CD4-positive, alpha-beta T cell treated with Interleukin-15 for 1 hour (primary cell): ENCODE measurements around the gene SAFB.

Experiments
- DNase-seq: peaks from one replicate; pipeline ENCODE4 v3.0.0-alpha.2; 2020

Gene SAFB

DNA sequence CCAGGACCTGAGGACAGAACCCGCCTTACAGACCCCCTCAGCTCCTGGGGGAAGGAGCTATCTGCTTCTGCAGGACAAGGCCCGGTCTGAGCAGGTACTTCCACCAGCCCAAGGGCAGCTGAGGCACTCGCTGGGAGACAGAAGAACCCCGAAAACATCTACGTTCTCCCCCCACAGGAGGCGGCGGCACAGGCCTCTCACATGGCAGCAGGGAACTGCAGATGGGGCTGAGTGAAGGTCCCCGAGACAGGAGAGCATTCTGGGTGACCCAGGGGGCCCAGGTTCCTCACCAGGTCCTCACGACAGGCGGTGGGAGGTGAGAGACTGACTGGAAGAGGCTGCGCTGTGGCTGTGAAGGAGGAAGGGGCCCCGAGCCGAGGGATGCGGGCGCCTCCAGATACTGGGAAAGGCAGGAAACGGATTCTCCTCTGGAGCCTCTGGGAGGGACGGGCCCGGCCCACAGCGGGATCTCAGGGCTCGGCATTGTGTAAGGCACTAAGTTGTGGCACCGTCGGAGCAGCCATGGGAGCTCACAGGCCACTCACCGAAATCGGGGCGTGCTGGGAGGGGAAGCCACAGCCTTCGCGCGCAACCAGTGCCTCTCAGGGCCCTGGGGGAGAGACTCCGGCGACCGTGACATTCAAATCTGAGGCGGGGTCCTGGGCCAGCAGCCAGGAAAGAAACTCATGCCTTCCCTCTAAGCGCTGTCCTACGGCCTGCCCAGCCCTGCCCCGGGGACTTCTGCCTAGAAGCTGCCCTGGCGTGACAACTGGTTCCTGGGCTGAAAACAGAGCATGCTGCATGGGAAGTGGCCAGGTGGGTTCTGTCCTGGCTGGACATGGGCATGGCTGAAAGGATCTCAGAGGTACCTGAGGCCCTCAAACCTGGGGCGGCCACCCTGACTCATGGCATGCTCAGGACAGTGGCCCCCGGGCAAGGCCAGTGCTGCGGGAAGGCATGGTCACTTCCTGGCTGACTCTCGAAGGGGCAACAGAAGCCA is 81.2 kb downstream of the SAFB start:
- DNase-seq, result no peak

DNA sequence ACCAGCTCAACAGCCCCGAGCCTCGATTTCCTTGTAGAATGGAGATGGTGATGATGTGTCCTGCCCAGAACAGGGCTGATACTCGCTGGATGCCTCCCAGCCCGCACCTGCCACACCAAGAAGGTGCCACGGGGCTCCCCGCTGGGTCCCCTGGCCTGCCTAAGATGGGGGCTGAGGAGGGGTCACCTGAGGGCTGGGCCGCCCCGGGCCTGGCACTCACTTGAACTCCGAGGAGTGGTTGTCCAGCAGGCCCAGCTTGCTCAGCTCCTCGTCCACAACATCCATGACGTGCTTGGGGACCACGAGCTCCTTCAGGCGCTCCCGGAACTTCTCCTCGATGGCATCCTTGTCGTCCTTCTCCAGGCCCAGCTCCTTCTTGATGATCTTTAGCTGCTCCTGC is 82.7 kb downstream of the SAFB start:
- no peak for DNase-seq

DNA sequence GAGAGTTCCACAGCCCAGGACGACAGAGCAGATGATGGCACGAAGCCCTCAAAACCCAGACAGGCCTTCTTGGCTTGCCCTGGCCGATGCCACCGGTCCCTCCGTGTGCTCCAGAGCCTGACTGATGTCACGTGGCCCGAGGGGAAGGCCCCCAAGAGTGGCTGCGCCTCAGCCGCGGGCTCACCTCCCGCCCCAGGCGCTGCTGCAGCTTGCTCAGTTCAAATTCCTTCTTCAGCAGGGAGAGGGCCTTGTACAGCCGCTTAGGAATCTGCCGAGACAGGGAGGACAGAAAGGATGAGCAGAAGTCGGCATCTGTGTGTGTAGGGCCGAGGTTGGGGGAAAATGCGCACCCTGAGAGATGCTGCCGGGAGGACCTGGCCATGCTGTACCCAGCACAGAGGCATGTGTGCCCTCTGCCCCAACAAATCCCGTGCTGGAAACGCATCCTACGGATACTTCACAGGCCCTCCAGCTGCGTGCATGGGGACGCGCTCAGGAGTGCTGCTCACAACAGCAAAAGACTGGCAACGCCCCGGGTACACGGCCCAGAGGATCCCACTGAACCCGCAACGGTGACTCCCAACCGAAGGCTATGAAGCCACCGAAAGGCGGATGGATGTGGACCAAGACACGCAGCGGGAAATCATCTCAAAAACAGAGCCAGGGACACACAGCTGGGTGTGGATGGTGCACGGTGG is 84.1 kb downstream of the SAFB start:
- DNase-seq, result no peak

DNA sequence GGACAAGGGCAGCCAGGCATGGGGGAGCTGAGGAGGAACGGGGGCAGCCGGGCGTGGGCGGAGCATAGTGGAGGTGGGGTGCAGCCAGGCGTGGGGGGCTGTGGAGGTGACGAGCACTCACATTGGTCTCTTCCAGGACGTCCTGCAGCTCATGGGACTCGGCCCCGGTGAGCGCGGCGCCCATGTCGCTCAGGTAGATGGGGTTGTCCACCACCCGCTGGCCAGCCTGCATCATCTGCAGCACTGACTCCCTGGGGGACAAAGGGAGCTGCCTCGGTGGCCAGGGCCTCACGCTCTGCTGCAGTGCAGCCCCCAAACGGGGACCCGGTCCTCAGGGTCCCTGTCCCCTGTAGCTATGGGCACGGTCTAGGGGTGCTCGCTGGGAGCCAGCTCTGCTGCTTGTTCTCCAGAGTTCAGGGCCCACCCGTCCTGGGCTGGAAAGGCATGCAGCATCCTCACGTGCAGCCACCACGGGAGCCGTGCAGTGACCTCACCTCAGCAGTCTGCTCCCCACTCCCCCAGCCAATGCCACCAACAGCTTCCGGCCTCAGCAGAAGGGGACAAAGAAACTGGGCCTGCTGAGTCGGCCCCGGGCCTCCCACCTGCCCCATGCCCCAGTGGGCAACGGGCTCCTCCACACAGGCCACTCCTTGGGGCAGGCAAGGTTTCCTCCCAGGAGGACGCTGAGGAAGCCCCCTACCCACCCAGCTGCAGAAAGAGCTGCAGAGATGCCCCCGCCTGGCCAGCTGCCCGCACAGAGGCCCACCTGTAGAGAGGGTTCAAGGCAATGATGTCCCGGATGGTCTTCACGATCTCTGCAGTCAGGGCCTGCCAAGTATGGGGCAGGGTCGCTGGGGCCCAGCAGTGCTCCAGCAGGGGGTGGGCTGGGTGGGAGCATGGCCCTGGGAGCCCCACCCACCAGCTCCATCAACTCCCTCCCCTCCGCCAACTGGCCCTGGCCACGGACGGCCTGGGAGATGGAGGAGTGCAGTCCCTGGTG is 85.0 kb downstream of the SAFB start:
- DNase-seq, result no peak

DNA sequence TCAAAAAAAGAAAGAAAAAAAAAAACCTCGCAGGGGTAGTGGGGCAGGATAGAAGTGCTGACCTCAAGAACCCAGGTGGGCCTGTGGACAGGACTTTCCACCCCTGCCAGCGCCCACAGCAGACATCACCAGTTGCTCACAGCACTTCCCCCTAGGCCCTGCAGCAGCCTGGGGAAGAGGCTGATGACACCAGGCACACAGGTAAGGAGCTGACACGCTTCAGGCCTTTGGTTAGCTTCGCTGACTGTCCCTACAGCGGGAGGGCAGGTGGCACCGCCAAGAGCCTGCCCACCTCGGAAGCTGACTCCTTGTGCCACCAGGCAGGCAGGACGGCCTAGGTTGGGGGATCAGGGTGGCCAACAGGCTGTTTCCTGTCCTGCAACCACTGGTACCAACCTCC is 88.1 kb downstream of the SAFB start:
- no peak for DNase-seq

DNA sequence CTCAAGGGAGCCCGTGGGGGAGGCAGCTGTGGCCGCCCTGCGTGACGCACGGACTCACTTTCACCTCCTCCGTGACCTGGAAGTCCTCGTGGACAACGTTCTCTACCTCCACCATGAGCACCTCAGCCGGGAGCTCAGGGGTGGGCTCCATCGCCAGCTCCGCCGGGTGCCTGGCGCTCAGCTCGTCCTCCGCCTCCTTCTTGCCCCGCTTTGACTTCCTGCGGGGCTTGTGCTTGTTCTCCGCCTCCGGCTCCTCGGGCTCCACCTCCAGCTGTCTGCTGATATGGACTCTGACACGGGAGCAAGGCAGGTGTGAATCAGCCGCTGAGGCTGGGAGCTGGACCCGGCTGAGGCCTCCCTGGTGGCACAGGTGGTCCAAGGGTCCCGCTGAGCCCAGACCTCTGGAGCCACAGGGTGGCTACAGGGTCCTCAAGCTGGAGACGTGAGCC is 88.9 kb downstream of the SAFB start:
- no peak for DNase-seq

DNA sequence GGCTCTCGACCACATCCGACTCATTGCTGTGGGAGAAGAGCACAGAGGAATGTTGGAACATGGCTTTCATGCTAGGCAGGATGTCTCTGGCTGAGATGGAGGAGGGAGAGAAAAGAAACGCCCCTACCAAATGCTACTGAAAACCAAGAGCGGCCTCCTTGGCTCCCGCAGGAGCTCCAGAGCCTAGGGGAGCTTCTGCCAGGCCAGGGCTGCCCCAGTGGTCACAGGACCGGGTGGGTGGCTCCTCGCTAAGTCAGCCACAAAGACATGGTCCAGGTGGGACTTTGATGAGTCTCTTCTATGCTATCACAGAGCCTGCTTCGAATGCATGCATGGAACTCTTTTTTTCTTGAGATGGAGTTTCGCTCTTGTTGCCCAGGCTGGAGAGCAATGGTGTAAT is 90.3 kb downstream of the SAFB start:
- DNase-seq, result no peak

DNA sequence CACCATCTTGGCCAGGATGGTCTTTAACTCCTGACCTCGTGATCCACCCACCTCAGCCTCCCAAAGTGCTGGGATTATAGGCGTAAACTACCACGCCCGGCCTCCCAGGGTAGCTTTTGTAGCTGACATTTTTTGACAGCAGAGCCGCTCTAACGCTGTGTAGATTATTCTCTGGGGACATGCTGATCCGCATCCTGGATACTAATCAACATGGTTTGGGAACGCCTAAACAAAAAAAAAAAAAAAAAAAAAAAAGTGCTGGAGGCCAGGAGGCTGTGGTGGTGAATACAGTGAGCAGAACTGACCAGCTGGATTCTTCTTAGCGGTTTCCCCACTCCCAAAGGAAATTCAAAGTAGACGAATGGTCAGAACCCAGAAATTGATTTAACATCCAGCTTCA is 91.9 kb downstream of the SAFB start:
- no peak for DNase-seq

DNA sequence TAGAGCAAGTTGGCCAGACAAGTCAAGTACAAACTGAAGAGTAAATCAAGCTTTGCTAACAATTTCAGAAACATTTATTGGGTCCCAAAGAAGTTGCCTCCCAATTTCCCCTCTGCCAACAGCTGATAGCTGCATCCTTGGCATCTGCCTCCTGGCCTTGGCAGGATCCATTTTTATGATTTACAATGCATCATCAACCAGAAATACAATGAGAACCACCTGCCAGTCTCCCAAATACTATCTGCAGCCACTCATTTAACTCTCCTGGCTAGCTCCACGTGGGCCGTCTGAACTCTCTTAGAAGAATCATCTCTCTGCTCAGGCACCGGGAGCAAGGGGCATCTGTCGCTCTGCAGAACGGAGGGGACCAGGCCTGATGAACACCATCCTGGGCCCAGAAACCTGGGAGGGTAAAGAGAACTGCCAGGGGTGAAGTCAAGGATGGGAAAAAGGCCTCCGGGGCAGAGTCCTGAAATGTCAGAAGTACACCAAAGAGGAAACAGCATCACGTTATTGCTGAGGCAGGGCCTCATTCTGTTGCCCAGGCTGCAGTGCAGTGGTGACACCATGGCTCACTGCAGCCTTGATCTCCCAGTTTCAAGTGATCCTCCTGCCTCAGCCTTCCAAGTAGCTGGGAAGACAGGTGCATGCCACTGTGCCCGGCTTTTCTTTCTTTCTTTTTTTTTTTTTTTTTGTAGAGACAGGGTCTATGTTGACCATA is 94.5 kb downstream of the SAFB start:
- DNase-seq, result no peak
